Medulla oblongata (tissue), 1 donor: ENCODE data around the gene RETSAT.
"Not testable (repeated sequence)": the region's sequence is repeated elsewhere in the genome, so short reads cannot be mapped to it uniquely, and the experiment has no call there.

Source experiments
- DNase-seq: peaks from one replicate; pipeline ENCODE4 v3.0.0-alpha.2; 2015; ENCODE audit errors: extremely low spot score

Gene RETSAT

GRCh38 chr2:85380048-85380447, 25.7 kb upstream of the RETSAT start:
- DNase-seq = no peak

DNA sequence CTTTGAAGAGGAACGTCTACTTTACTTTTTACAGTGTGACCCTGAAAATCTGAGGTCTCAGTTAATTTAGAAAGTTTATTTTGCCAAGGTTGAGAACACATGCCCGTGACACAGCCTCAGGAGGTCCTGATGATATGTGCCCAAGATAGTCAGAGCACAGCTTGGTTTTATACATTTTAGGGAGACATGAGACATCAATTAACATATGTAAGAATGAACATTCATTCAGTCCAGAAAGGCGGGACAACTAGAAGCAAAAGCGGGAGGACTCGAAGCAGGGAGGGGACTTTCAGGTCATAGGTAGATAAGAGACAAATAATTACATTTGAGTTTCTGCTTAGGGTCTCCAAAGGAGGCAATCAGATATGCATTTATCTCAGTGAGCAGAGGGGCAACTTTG, 23.9 kb upstream of the RETSAT start:
- DNase-seq = no peak

DNA sequence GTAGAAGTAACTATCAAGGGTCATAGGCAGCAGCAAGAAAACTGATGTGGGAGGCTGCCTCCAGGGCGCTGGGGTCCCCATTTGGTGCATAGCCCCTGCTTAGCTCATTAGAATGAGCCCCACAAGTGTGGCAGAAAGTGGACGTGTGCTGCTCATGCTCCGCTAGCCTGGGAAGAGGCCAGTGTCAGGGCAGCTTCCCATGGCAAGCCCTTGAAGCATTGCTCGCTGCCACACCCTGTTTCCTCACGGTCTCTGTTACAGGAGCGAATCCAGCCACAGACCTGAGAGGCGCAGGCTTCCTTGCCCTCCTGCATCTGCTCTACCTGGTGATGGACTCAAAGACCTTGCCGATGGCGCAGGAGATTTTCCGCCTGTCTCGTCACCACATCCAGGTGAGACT, 22.8 kb upstream of the RETSAT start:
- DNase-seq = no peak

- no peak for DNase-seq
Observed at GRCh38 chr2:85376291-85377065, 22.1 kb upstream of the RETSAT start.

DNA sequence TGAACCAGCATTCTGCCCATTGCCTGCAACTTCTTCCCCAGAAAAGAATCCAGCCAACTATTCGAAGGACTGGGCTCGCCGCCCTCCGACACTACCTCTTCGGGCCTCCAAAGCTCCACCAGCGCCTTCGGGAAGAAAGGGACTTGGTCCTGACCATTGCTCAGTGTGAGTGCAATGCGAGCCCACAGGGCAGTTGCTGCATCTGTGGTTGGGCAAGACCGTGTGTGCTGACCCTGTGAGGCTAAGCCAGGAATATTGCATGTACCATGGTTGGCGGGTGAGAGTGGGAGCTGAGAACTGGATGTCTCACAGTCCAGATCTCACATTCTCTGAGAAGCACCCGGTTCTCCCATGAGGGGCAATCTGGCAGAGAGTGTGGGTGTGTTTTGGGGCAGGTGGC, 16.7 kb upstream of the RETSAT start:
- DNase-seq = no peak

DNA sequence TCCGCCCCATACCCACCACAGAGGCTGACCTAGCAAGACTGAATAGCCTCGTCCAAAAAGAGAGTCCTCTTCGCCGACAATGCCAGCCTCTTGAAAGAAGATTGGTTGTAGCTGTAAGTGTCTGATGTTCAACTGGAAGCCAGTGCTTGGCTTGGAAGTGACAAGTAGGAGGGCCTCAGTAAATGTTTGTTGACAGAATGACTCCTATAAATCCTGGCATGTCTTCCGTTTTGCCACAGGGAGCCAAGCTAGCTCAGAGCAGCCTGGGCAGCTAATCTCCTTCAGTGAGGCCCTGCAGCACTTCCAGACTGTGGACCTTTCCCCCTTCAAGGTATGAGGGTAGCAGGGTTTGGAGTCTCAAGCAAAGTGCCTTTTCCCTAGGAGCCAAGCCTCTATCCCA, 15.2 kb upstream of the RETSAT start:
- no peak for DNase-seq

- no peak for DNase-seq
Observed at GRCh38 chr2:85368921-85369320, 14.6 kb upstream of the RETSAT start.

GRCh38 chr2:85367180-85367579, 12.9 kb upstream of the RETSAT start:
- DNase-seq = no peak

- not testable (repeated sequence) for DNase-seq
Observed at GRCh38 chr2:85362653-85363387, 8.5 kb upstream of the RETSAT start.

DNA sequence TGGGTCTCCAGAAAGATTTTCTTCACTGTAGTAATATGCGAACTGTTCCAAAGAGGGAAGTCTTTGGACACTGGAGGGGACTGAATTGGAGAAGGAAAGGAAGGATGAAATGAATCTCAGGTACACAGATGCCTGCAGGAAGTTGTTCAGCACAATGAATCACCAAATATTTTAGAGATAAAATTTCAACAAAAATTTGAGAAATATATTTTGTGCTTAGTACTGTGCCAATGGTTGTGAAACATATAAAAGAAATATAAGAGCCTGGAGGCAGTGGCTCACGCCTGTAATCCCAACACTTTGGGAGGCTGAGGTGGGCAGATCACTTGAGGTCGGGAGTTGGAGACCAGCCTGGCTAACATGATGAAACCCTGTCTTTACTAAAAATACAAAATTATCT, 3.4 kb upstream of the RETSAT start:
- DNase-seq = no peak

DNA sequence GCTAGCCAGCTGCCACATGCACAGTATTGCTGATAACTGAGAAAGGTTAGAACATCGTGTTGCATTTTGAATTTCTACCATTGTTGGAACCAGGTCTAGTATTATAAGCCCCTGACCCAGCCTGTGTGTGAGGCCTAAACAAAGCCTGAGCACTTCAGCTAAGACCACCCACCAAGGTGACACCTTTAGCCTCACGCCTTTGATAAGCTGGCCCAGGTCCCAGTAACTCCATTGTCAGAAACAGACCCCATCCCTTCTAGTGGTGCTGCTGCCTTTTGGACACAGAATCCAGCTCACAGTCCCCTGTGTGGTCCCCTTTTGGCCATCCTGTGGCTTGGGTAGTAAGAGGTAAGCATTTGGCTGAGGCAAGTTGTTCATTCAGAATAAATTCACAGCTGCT, 1.9 kb upstream of the RETSAT start:
- no peak for DNase-seq

DNA sequence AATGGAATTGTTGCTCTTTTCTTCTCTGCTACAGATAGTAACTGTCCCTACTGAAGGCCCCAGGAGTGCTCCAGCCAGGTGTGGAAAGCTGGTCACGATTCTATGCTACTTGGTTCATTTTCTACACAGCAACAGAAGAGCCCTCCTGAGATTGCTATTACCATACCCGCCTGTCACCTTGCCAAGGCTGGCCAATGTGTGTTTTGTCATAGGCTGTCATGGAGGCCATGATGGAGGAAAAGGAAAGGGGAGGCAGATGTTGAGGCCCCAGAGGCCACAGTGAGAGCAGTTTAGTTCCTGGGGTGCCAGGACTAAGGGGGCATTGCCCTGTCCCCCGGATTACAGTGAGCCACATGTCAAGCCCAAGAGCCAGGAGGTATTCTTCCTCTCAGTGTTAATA, 1.2 kb upstream of the RETSAT start:
- no peak for DNase-seq

DNA sequence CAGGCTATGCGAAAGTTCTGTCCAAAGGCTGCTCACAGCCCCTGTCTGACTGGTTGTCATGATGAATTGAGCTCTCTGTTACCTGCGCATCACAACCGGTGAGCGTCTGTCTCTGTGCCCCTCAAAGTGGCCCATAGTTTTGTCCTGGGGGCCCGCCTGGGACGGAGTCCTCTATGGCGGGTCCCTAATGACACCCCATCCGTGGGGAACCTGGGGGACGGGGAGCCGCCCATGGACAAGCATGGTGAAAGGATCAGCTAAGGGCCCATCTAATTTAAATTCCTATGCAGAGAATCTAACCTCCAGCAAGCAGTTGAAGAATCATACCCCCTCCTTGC, 714 bp upstream of the RETSAT start:
- DNase-seq = no peak

DNA sequence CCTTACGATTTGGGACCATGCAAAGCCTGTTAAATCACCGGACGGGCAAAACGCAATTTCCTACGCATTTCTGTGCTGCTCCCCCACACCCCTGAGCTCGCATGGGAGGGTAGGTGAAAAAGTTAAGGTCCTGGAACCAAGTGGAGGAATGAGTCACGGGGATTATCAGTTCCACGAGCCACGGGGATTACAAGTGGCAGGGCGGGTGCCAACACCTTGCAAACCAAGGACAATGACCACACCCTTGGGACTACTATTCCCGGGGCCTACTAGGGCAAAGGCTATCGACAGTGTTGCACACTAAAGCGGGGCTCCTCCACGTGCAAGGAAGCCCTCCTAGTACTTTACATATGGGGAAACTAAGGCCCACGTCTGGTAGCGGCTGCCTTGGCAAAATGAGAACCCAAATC, 447 bp downstream of the RETSAT start:
- DNase-seq = peak; percentile 42

- DNase-seq = no peak
Observed at GRCh38 chr2:85347599-85347998, 6.7 kb downstream of the RETSAT start.

GRCh38 chr2:85344356-85344954, 9.9 kb downstream of the RETSAT start:
- no peak for DNase-seq

- DNase-seq = not testable (repeated sequence)
Observed at GRCh38 chr2:85343207-85343895, 11.0 kb downstream of the RETSAT start.

GRCh38 chr2:85342156-85342555, 12.2 kb downstream of the RETSAT start:
- DNase-seq = no peak

DNA sequence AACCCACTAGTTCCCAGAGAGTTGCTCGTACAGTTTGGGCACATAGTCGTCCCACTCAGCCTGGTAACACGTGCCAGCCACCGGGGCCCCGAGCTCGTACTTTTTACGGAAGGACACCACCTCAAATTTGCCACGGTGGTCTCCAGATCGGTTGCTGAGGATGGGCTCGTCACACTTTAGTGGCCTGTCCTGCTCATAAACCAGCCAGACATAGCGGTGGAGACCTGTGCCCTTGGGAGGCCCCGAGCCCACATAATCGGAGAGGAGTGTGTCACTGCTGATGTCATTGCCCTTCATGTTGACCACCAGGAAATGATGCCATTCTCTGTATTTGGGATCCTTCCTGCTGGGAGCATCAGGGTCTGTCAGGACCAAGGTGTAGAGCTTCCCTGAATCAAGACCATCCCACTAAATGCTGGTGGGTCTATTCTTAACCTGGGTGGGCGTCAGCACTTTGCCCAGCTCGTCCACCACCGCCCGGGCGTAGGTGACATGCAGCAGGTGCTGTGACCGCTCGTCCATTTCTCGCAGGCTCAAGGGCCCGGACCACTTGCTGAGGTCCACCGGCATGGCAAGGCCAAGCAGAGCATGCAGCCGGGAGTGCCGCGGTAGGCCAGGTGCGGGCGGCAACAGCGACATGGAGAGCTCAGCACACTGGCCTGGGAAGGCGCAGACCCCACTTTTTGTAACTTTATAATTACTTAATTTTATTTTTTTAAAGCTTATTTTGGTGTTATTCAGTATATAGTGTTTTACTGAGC, 12.9 kb downstream of the RETSAT start:
- no peak for DNase-seq

DNA sequence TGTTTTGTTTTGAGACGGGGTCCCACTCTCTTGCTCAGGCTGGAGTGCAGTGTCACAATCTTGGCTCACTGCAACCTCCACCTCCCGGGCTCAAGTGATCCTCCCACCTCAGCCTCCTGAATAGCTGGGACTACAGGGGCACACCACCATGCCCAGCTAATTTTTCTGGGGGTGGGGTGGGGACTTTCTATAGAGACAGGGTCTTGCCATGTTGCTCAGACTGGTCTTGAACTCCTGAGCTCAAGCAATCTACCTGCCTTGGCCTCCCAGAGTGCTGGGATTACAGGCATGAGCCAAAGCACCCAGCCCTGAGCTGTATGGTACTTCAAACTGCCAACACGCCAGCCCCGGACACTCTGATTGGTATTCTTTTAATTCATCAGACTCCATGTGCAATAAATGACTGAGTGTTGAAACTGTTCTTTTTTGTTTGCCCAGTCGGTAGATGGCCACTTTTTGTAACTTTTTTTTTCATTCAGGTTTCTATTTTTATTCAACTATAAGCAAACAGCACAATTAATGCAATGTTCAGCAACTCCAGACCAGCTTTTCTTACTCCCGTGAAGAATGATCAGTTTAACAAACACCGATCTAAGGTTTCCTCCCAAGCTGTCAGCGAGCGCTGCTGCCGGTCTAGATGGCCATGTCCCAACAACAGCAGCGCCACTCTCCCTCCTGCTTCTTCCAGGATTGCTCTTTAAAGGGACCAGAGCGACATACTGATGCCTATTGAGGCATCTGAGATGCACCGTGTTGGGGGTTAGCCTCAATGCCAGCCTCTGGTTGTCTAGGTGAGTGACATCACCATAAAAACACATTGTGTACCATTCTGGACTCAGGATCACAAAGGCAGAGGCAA, 14.1 kb downstream of the RETSAT start:
- no peak for DNase-seq

DNA sequence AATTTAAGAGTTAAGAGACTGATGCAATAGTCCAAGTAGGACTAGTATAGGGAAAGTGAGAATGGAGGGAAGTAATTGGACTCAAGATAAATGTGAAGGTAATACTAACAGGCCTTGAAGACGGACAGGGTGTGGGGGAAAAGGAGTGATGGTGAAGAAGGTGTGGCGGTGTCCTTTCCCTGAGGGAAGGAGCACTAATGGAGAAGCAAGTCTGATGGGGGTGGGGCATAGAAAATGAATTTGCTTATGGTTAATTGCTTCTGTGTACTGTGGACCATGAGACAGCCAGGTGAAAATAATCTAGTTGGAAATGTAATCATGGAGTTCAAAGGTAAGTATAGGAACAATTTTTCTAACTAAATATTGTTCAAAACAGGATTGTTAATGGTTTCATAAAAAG, 19.4 kb downstream of the RETSAT start:
- DNase-seq = no peak
